GM13977 (cell line): ENCODE results near the gene BLOC1S1.
A peak's percentile ranks its signal among the peaks of the same experiment; 100 is the strongest.

Experiments
- DNase-seq: peaks from one replicate; pipeline ENCODE4 v3.0.0; 2012; ENCODE audit warnings: low spot score
- CTCF ChIP-seq: IDR thresholded peaks from 2 replicates; pipeline ENCODE4 v1.5.1; 2012; ENCODE audit warnings: mild to moderate bottlenecking, control low read depth; ENCODE audit not compliant: insufficient read depth; ENCODE audit errors: extremely low read depth, missing control alignments
- in situ Hi-C: fragments of 300-500 bp; cut with MboI; formaldehyde crosslinking; loops from one replicate; pipeline ENCODE4 v1.12.0; 2022; ENCODE audit warnings: low sequenced_read_pairs, low pct_unique_long_range_greater_than_20kb, mixed read lengths, inconsistent platforms; ENCODE audit not compliant: unreplicated experiment

Gene BLOC1S1

GRCh38 chr12:55715833-55716581 is at the start of gene BLOC1S1:
TSS of gene BLOC1S1 (plus strand) at chr12:55716046. CDS start at chr12:55716052, 6 bp downstream.
- no peak for TF ChIP-seq CTCF
- in situ Hi-C loops, result no loop called here

GRCh38 chr12:55666508-55666907 is 49.3 kb upstream of the BLOC1S1 start:
- in situ Hi-C loops, result no loop called here
- DNase-seq, result no peak
- no peak for TF ChIP-seq CTCF

More at GRCh38 chr12:55715833-55716581, at the start of gene BLOC1S1:
- DNase-seq, result peak; percentile 94

- in situ Hi-C loops, result no loop called here
- TF ChIP-seq CTCF, result no peak
- no peak for DNase-seq
Observed at GRCh38 chr12:55670276-55670675, 45.6 kb upstream of the BLOC1S1 start.

GRCh38 chr12:55671746-55672145 is 44.1 kb upstream of the BLOC1S1 start:
- DNase-seq, result no peak
- in situ Hi-C loops, result no loop called here
- TF ChIP-seq CTCF, result no peak

GRCh38 chr12:55673638-55674037 is 42.2 kb upstream of the BLOC1S1 start:
- no peak for TF ChIP-seq CTCF
- in situ Hi-C loops, result no loop called here

GRCh38 chr12:55675666-55676065 is 40.2 kb upstream of the BLOC1S1 start:
- DNase-seq, result no peak
- in situ Hi-C loops, result no loop called here
- no peak for TF ChIP-seq CTCF

More at GRCh38 chr12:55673638-55674037, 42.2 kb upstream of the BLOC1S1 start:
- peak; percentile 61 for DNase-seq
